COLO668 (cell line): ENCODE results near the gene HSPA12A.

Experiments used
- DNase-seq: peaks from one replicate; lab custom pipeline; 2025; ENCODE audit not compliant: unreplicated experiment; lab: John Stamatoyannopoulos, UW

HSPA12A gene

GRCh38 chr10:116742367-116743265, at the start of gene HSPA12A:
HSPA12A (minus strand) TSS chr10:116742566; CDS start chr10:116742469, 97 bp downstream.
- DNase-seq: peak; percentile 51

- no peak for DNase-seq
These were observed 48.9 kb upstream of the HSPA12A start for GRCh38 chr10:116791241-116791640.

GRCh38 chr10:116787893-116788665, 45.7 kb upstream of the HSPA12A start:
- DNase-seq: peak; percentile 36

- DNase-seq: no peak
These were observed 44.8 kb upstream of the HSPA12A start for GRCh38 chr10:116787053-116787659.

GRCh38 chr10:116785867-116786266, 43.5 kb upstream of the HSPA12A start:
- DNase-seq: no peak

GRCh38 chr10:116785282-116785681, 42.9 kb upstream of the HSPA12A start:
- DNase-seq: no peak

GRCh38 chr10:116784651-116785050, 42.3 kb upstream of the HSPA12A start:
- no peak for DNase-seq

- DNase-seq: no peak
These were observed 41.7 kb upstream of the HSPA12A start for GRCh38 chr10:116784035-116784434.

GRCh38 chr10:116783011-116783655, 40.8 kb upstream of the HSPA12A start:
- DNase-seq: no peak

- DNase-seq: no peak
These were observed 39.1 kb upstream of the HSPA12A start for GRCh38 chr10:116781370-116781884.

GRCh38 chr10:116780691-116781205, 38.4 kb upstream of the HSPA12A start:
- DNase-seq: no peak

GRCh38 chr10:116779076-116779687, 36.8 kb upstream of the HSPA12A start:
- no peak for DNase-seq

GRCh38 chr10:116777006-116777405, 34.6 kb upstream of the HSPA12A start:
- no peak for DNase-seq

- DNase-seq: no peak
These were observed 33.4 kb upstream of the HSPA12A start for GRCh38 chr10:116775488-116776400.

GRCh38 chr10:116774728-116775151, 32.4 kb upstream of the HSPA12A start:
- peak; percentile 0 for DNase-seq

GRCh38 chr10:116772909-116773705, 30.7 kb upstream of the HSPA12A start:
- no peak for DNase-seq

GRCh38 chr10:116771959-116772585, 29.7 kb upstream of the HSPA12A start:
- no peak for DNase-seq
